ENCODE measurements around the gene ZNF629. TPM values are rescaled to one million over a fixed set of nuclear protein-coding genes. Genes with fewer than 3 reads are reported as not detected.

The ZNF629 gene
- total and polyA plus RNA-seq, 2 donors (not counting 1 experiment from before 2014, with no cell fraction given) = 1.2 to 6.9 TPM

DNA sequence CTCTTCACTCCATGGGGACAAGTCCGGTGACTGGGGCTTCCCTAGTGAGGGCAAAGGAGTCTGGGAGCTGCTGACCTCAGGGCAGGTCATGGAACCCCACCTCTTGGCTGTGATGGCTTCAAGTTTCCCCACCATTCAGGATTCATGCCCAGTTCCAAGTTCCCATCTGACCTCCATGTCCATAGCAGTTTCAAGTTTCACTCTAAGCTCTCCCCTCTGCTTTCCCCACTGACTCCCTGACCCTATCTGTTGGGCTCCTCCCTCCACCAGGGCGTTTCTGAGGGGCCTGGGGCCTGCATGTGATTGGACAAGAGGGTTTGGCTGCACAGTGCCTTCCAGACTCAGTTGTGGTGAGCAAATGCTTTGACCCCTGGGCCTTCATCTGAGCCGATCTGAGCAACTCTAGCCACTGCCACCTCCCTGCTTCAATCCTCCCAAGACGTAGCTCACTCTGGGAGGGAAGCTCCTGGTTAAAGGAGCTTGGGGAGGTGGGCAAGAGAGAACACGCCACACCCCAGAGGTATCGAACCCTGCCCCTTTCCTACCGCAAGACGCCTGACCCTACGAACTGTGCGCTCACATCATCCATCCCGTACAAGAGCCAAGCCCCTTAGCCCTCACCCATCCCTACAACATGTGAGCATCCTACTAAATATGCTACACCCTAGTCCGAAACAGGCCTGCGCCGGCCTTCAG lies 8.3 kb downstream of the ZNF629 start:
- Histone ChIP-seq H3K4me2 (replicated peaks; ENCODE audit: low read depth, low read length, poor library complexity, severe bottlenecking) (no peak overlapping the region), H3K36me3 (replicated peaks in 1 of 2; ENCODE audit: control extremely low read depth in 1 of 2, control insufficient read depth in 1 of 2, extremely low read depth in 1 of 2, insufficient read depth in 2 of 2, low read length in 1 of 2) (peaks cover 0 to 3% of the 10 kb centered on the region in 2 experiments), H4K20me1 (ENCODE audit: control insufficient read depth, insufficient read depth, low read length, poor library complexity, severe bottlenecking) (peaks cover 25% of the 10 kb centered on the region), H3K27ac (ENCODE audit: low read length in 2 of 2) (no peak overlapping the region), H3K79me2 (ENCODE audit: control insufficient read depth, insufficient read depth, low read length) (no peaks in the 10 kb centered on the region), H2AFZ (ENCODE audit: insufficient read depth, low read depth, low read length, poor library complexity, severe bottlenecking) (no peak overlapping the region), H3K9me3 (ENCODE audit: control extremely low read depth in 1 of 3, control insufficient read depth in 2 of 3, insufficient read depth in 1 of 3, low read length in 2 of 3) (no peaks in the 10 kb centered on the region), H3K9ac (ENCODE audit: low read length) (no peak overlapping the region), H3K27me3 (replicated peaks in 1 of 4; ENCODE audit: control extremely low read depth in 1 of 4, control insufficient read depth in 3 of 4, insufficient read depth in 4 of 4, low read length in 3 of 4) (peaks cover 0 to 19% (median 6%) of the 10 kb centered on the region in 4 experiments), H3K4me3 (ENCODE audit: control extremely low read depth in 1 of 5, extremely low read depth in 1 of 5, insufficient read depth in 1 of 5, low read depth in 2 of 5, low read length in 4 of 5) (no peak overlapping the region), H3K4me1 (ENCODE audit: control insufficient read depth in 2 of 2, insufficient read depth in 2 of 2, low read length in 2 of 2) (peaks cover 10 to 15% of the 10 kb centered on the region in 2 donors)
- peaks cover 25% of the 10 kb centered on the region for H3K4me1 Mint-ChIP-seq
- H3K27ac Mint-ChIP-seq = no peak overlapping the region
- intact Hi-C loops (cut with micrococcal nuclease) = no loop called here
- no peak overlapping the region for H3K4me3 Mint-ChIP-seq
- H3K27me3 Mint-ChIP-seq = peaks cover 15% of the 10 kb centered on the region
- no peak for TF ChIP-seq EZH2 (IDR thresholded peaks at IDR 0.05; ENCODE audit: borderline replicate concordance, insufficient read depth, low read depth, low read length, poor library complexity, severe bottlenecking)
- TF ChIP-seq, protein P1, sequence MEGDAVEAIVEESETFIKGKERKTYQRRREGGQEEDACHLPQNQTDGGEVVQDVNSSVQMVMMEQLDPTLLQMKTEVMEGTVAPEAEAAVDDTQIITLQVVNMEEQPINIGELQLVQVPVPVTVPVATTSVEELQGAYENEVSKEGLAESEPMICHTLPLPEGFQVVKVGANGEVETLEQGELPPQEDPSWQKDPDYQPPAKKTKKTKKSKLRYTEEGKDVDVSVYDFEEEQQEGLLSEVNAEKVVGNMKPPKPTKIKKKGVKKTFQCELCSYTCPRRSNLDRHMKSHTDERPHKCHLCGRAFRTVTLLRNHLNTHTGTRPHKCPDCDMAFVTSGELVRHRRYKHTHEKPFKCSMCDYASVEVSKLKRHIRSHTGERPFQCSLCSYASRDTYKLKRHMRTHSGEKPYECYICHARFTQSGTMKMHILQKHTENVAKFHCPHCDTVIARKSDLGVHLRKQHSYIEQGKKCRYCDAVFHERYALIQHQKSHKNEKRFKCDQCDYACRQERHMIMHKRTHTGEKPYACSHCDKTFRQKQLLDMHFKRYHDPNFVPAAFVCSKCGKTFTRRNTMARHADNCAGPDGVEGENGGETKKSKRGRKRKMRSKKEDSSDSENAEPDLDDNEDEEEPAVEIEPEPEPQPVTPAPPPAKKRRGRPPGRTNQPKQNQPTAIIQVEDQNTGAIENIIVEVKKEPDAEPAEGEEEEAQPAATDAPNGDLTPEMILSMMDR (IDR thresholded peaks at IDR 0.05) = no peak
- 99% methylated on average over 11 of the region's 14 CpGs for WGBS (ENCODE audit: insufficient coverage)
- DNase-seq (no peak), ATAC-seq (ENCODE audit: low read depth) (no peak)
- POLR2A ChIA-PET = no interaction called here
- no peaks in the 10 kb centered on the region for H3K9me3 Mint-ChIP-seq (ENCODE audit: insufficient read depth)
- CTCF ChIA-PET = interaction anchor here (0.6 kb wide), 1 partner anchor 184 kb away, joined by 4 read pairs; no protein-coding TSS in a partner anchor

GRCh38 chr16:30777591-30778297 lies 9.3 kb downstream of the ZNF629 start:
- 94% methylated on average over 6 of the region's 7 CpGs for WGBS (ENCODE audit: insufficient coverage)
- intact Hi-C loops (cut with micrococcal nuclease) = no loop called here
- H3K4me3 Mint-ChIP-seq = peak overlapping the region; percentile 67
- ATAC-seq (ENCODE audit: low read depth) (no peak), DNase-seq (no peak)
- POLR2A ChIA-PET = no interaction called here
- CTCF ChIA-PET = no interaction called here
- Histone ChIP-seq H3K27me3 (replicated peaks in 1 of 4; ENCODE audit: control extremely low read depth in 1 of 4, control insufficient read depth in 3 of 4, insufficient read depth in 4 of 4, low read length in 3 of 4) (peaks cover 0 to 19% (median 6%) of the 10 kb centered on the region in 4 experiments), H3K9me3 (ENCODE audit: control extremely low read depth in 1 of 3, control insufficient read depth in 2 of 3, insufficient read depth in 1 of 3, low read length in 2 of 3) (no peaks in the 10 kb centered on the region), H3K4me1 (ENCODE audit: control insufficient read depth in 2 of 2, insufficient read depth in 2 of 2, low read length in 2 of 2) (peaks cover 10 to 15% of the 10 kb centered on the region in 2 donors), H3K4me2 (replicated peaks; ENCODE audit: low read depth, low read length, poor library complexity, severe bottlenecking) (no peak overlapping the region), H3K36me3 (replicated peaks in 1 of 2; ENCODE audit: control extremely low read depth in 1 of 2, control insufficient read depth in 1 of 2, extremely low read depth in 1 of 2, insufficient read depth in 2 of 2, low read length in 1 of 2) (peaks cover 0 to 12% of the 10 kb centered on the region in 2 experiments), H4K20me1 (ENCODE audit: control insufficient read depth, insufficient read depth, low read length, poor library complexity, severe bottlenecking) (peaks cover 32% of the 10 kb centered on the region), H3K27ac (ENCODE audit: low read length in 2 of 2) (no peak overlapping the region), H3K4me3 (ENCODE audit: control extremely low read depth in 1 of 5, extremely low read depth in 1 of 5, insufficient read depth in 1 of 5, low read depth in 2 of 5, low read length in 4 of 5) (no peak overlapping the region), H2AFZ (ENCODE audit: insufficient read depth, low read depth, low read length, poor library complexity, severe bottlenecking) (no peak overlapping the region), H3K9ac (ENCODE audit: low read length) (no peak overlapping the region), H3K79me2 (ENCODE audit: control insufficient read depth, insufficient read depth, low read length) (no peaks in the 10 kb centered on the region)
- no peak for TF ChIP-seq EZH2 (IDR thresholded peaks at IDR 0.05; ENCODE audit: borderline replicate concordance, insufficient read depth, low read depth, low read length, poor library complexity, severe bottlenecking)
- TF ChIP-seq, protein P1 (IDR thresholded peaks at IDR 0.05) = no peak
- H3K27me3 Mint-ChIP-seq = peaks cover 15% of the 10 kb centered on the region
- no peak overlapping the region for H3K27ac Mint-ChIP-seq
- H3K9me3 Mint-ChIP-seq (ENCODE audit: insufficient read depth) = no peaks in the 10 kb centered on the region
- peaks cover 25% of the 10 kb centered on the region for H3K4me1 Mint-ChIP-seq

All from B cell (primary cell).